Thyroid gland (tissue), 4 donors: ENCODE measurements around the gene BACH2.

Source experiments
- POLR2A ChIP-seq, 2 donors: fragments of 450-650 bp; IDR thresholded peaks; one replicate each; pipeline ENCODE4 v1.6.1; 2017; ENCODE audit warnings: antibody characterized with exemption in 2 of 2, mild to moderate bottlenecking in 2 of 2, moderate library complexity in 1 of 2
- TF ChIP-seq, protein P1 (sequence below), 6 experiments: fragments of 200-600 bp in 3 of 6; fragments of 450-650 bp in 3 of 6; sonication (generic) in 3 of 6; IDR thresholded peaks; one replicate each; pipeline ENCODE4 v1.5.1; 2016 to 2019; ENCODE audit warnings: antibody characterized with exemption in 6 of 6, mild to moderate bottlenecking in 2 of 6, inconsistent platforms in 1 of 6, moderate library complexity in 1 of 6

DNA sequence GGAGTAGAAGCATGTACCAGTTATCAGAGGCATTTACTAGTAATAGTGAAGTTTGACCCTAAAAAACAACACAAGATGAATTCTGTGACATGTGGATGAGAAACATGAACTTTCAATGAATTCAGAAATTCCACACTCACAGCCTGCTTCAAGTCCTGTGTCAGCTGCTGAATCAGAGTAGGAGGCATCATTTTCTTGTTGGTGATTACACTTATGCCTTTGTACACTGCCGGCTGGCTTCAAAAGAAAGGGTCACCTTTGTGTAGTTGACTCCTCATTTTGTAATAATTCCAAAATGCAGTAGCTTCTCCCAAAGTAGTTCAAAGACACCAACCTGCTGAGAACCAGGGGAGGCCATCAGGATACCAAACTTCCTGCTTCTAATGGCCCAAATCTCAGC, 165.5 kb downstream of the BACH2 start:
- TF ChIP-seq, protein P1, sequence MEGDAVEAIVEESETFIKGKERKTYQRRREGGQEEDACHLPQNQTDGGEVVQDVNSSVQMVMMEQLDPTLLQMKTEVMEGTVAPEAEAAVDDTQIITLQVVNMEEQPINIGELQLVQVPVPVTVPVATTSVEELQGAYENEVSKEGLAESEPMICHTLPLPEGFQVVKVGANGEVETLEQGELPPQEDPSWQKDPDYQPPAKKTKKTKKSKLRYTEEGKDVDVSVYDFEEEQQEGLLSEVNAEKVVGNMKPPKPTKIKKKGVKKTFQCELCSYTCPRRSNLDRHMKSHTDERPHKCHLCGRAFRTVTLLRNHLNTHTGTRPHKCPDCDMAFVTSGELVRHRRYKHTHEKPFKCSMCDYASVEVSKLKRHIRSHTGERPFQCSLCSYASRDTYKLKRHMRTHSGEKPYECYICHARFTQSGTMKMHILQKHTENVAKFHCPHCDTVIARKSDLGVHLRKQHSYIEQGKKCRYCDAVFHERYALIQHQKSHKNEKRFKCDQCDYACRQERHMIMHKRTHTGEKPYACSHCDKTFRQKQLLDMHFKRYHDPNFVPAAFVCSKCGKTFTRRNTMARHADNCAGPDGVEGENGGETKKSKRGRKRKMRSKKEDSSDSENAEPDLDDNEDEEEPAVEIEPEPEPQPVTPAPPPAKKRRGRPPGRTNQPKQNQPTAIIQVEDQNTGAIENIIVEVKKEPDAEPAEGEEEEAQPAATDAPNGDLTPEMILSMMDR (IDR thresholded peaks at IDR 0.05): no peak
- TF ChIP-seq POLR2A (IDR thresholded peaks at IDR 0.05): no peak
